Right cardiac atrium (tissue), 5 donors: ENCODE results near the gene PITPNC1. TPM values are rescaled to one million over a fixed set of nuclear protein-coding genes. Genes with fewer than 3 reads are reported as not detected.
"Not testable (repeated sequence)": the region's sequence is repeated elsewhere in the genome, so short reads cannot be mapped to it uniquely, and the experiment has no call there.

ENCODE experiments used
- ATAC-seq, 2 donors: fragments of 200-7000 bp; cut with Tn5 transposase; one replicate each; pipeline versions ENCODE4 v1.8.0 to v1.9.1; 2020; ENCODE audit warnings: moderate library complexity in 2 of 2, mild to moderate bottlenecking in 1 of 2
- DNase-seq, 3 donors: peaks; one replicate each; pipeline ENCODE4 v3.0.0-alpha.2; 2020
- H3K27ac ChIP-seq: one replicate; pipeline ENCODE4 v1.5.1; 2013; ENCODE audit warnings: mild to moderate bottlenecking, low read length, control low read depth, moderate library complexity
- H3K27me3 ChIP-seq: one replicate; pipeline ENCODE4 v1.6.1; 2013; ENCODE audit not compliant: control insufficient read depth, insufficient read depth
- H3K4me1 ChIP-seq: one replicate; pipeline ENCODE4 v1.6.1; 2013; ENCODE audit warnings: low read length; ENCODE audit not compliant: control insufficient read depth, insufficient read depth
- H3K4me3 ChIP-seq: one replicate; pipeline ENCODE4 v1.5.1; 2013; ENCODE audit warnings: low read length, control low read depth
- H3K9me3 ChIP-seq: one replicate; pipeline ENCODE4 v1.6.1; 2013; ENCODE audit warnings: low read length; ENCODE audit not compliant: control insufficient read depth
- WGBS: extraction: QIAGEN DNeasy Blood & Tissue Kit; methylation state at CpG from one replicate; pipeline ENCODE4 v1.1.7; 2013; 5-methylcytosine and 5-hydroxymethylcytosine counted together
- intact Hi-C, 4 donors: fragments of 100-400 bp; cut with DNase I; formaldehyde crosslinking; loops; one replicate each; pipeline versions ENCODE4 v1.11.0 to v1.14.0; 2022 to 2023
- polyA plus RNA-seq: library from polyadenylated mRNA; stranded (reverse); fragments of 200-250 nt; gene quantifications from one replicate; pipeline ENCODE4 v1.2.3, GENCODE V29; 2013
- total RNA-seq, 4 donors: library from RNA; stranded (reverse); fragmentation: NEBNext Ultra II Directional; extraction: Animal tissue kit (Norgen Biotek cat#: 25700); gene quantifications; one replicate each; pipeline ENCODE4 v1.2.1, GENCODE V29; 2021
- donor health status: healthy with polysubstance abuse.
- donor health status: DM: no; HTN: yes; CAD: no.
- donor health status: DM: no; HTN: no; CAD: no.
- donor health status: DM: no; HTN: yes; CAD: no; lungs with severe emphysema.
- donor health status: DM: yes; HTN: yes; CAD: no.

The PITPNC1 gene
- total and polyA plus RNA-seq, 5 donors: 8.6 to 29.7 (median 24.1) TPM

- no peaks in the 10 kb centered on the region for H3K4me1 ChIP-seq
- 94% methylated on average over 3 of the region's 3 CpGs for WGBS
- intact Hi-C loops: no loop called here
- no peaks in the 10 kb centered on the region for H3K9me3 ChIP-seq
- H3K27ac ChIP-seq: no peak overlapping the region
- DNase-seq: no peak
- no peak overlapping the region for H3K4me3 ChIP-seq
- no peaks in the 10 kb centered on the region for H3K27me3 ChIP-seq
- ATAC-seq: no peak
Measured at GRCh38 chr17:67461876-67462275, 84.8 kb downstream of the PITPNC1 start.

- ATAC-seq: no peak
- 93% methylated on average over 4 of the region's 4 CpGs for WGBS
- intact Hi-C loops: loop anchor here in 1 of 4 donors (5.0 kb wide), 1 partner anchor 74 kb away; no protein-coding TSS in a partner anchor
Measured at GRCh38 chr17:67466251-67466796, 89.2 kb downstream of the PITPNC1 start.

GRCh38 chr17:67467500-67468455 is 90.7 kb downstream of the PITPNC1 start:
- ATAC-seq (no peak), DNase-seq (no peak)
- no peak overlapping the region for H3K27ac ChIP-seq
- H3K4me3 ChIP-seq: no peak overlapping the region
- no peaks in the 10 kb centered on the region for H3K9me3 ChIP-seq
- H3K27me3 ChIP-seq: no peaks in the 10 kb centered on the region
- no peaks in the 10 kb centered on the region for H3K4me1 ChIP-seq
- WGBS: 75% methylated on average over 8 of the region's 8 CpGs
- intact Hi-C loops: loop anchor here in 1 of 4 donors (5.0 kb wide), 1 partner anchor 75 kb away; no protein-coding TSS in a partner anchor

More at GRCh38 chr17:67466251-67466796, 89.2 kb downstream of the PITPNC1 start:
- Histone ChIP-seq H3K9me3 (no peaks in the 10 kb centered on the region), H3K4me1 (no peaks in the 10 kb centered on the region), H3K4me3 (no peak overlapping the region), H3K27ac (no peak overlapping the region), H3K27me3 (no peaks in the 10 kb centered on the region)
- DNase-seq: no peak

GRCh38 chr17:67469208-67469980 is 92.3 kb downstream of the PITPNC1 start:
- DNase-seq (peak in 1 of 3 donors; percentile 39), ATAC-seq (peak; percentile 50 to 57)
- intact Hi-C loops: loop anchor here in 1 of 4 donors (5.0 kb wide), 1 partner anchor 77 kb away; no protein-coding TSS in a partner anchor
- Histone ChIP-seq H3K9me3 (no peaks in the 10 kb centered on the region), H3K4me1 (peaks cover 2% of the 10 kb centered on the region), H3K27ac (peak overlapping the region; percentile 77), H3K4me3 (no peak overlapping the region), H3K27me3 (no peaks in the 10 kb centered on the region)
- WGBS: 48% methylated on average over 13 of the region's 13 CpGs

GRCh38 chr17:67470163-67470562 is 93.1 kb downstream of the PITPNC1 start:
- Histone ChIP-seq H3K27ac (no peak overlapping the region), H3K4me1 (peaks cover 2% of the 10 kb centered on the region), H3K9me3 (no peaks in the 10 kb centered on the region), H3K27me3 (no peaks in the 10 kb centered on the region), H3K4me3 (no peak overlapping the region)
- no peak for ATAC-seq
- WGBS: 93% methylated on average over 1 of the region's 1 CpG
- no peak for DNase-seq
- intact Hi-C loops: no loop called here

- intact Hi-C loops: no loop called here
- WGBS: 93% methylated on average over 1 of the region's 1 CpG
- H3K4me1 ChIP-seq: peaks cover 2% of the 10 kb centered on the region
Measured at GRCh38 chr17:67471118-67471517, 94.0 kb downstream of the PITPNC1 start.

GRCh38 chr17:67472606-67473005 is 95.5 kb downstream of the PITPNC1 start:
- H3K27ac ChIP-seq, H3K4me1 ChIP-seq, DNase-seq, intact Hi-C loops, H3K4me3 ChIP-seq, H3K9me3 ChIP-seq, H3K27me3 ChIP-seq: not testable (repeated sequence)
- 71% methylated on average over 4 of the region's 4 CpGs for WGBS
- peak in 1 of 2 donors; percentile 31 for ATAC-seq

More at GRCh38 chr17:67471118-67471517, 94.0 kb downstream of the PITPNC1 start:
- DNase-seq (no peak), ATAC-seq (no peak)
- H3K27me3 ChIP-seq: no peaks in the 10 kb centered on the region
- H3K27ac ChIP-seq: no peak overlapping the region
- H3K9me3 ChIP-seq: no peaks in the 10 kb centered on the region
- H3K4me3 ChIP-seq: no peak overlapping the region

GRCh38 chr17:67474081-67474661 is 97.1 kb downstream of the PITPNC1 start:
- H3K4me1 ChIP-seq: peaks cover 2% of the 10 kb centered on the region
- 35% methylated on average over 12 of the region's 12 CpGs for WGBS
- ATAC-seq (peak; percentile 84 to 90), DNase-seq (peak; percentile 62 to 73 (median 65))
- H3K4me3 ChIP-seq: no peak overlapping the region
- H3K27ac ChIP-seq: peak overlapping the region; percentile 85
- intact Hi-C loops: loop anchor here in 1 of 4 donors (2.0 kb wide), 1 partner anchor 95 kb away; no protein-coding TSS in a partner anchor
- H3K27me3 ChIP-seq: no peaks in the 10 kb centered on the region
- H3K9me3 ChIP-seq: no peaks in the 10 kb centered on the region

GRCh38 chr17:67475161-67475937 is 98.3 kb downstream of the PITPNC1 start:
- no peak overlapping the region for H3K4me3 ChIP-seq
- ATAC-seq: peak; percentile 68 to 81
- DNase-seq: peak; percentile 72 to 92 (median 90)
- H3K27me3 ChIP-seq: no peaks in the 10 kb centered on the region
- H3K4me1 ChIP-seq: peaks cover 2% of the 10 kb centered on the region
- intact Hi-C loops: loop anchor here (2.0 to 5.0 kb wide), 3 partner anchors 97 to 132 kb away; partner anchors contain the start of gene PITPNC1 (in 3 of the 4)
- H3K27ac ChIP-seq: peak overlapping the region; percentile 85
- WGBS: 38% methylated on average over 23 of the region's 23 CpGs
- H3K9me3 ChIP-seq: no peaks in the 10 kb centered on the region
